ENCODE results near the gene NPAS3. TPM values are rescaled to one million over a fixed set of nuclear protein-coding genes. Genes with fewer than 3 reads are reported as not detected.

Gene NPAS3
- total and polyA plus RNA-seq, 8 donors, result 0.23 to 2.8 (median 1.4) TPM

- no peaks in the 10 kb centered on the region for H3K4me1 ChIP-seq
- intact Hi-C loops (cut with DNase I), result no loop called here
- H3K9me3 ChIP-seq, result no peaks in the 10 kb centered on the region
- no peaks in the 10 kb centered on the region for H3K27me3 ChIP-seq
- 52 to 76% methylated on average over 2 of the region's 2 CpGs for WGBS, 2 donors
- DNase-seq (no peak), FAIRE-seq (no peak), ATAC-seq (peak in 1 of 4 donors; percentile 41)
- H3K36me3 ChIP-seq, result no peaks in the 10 kb centered on the region
- TF ChIP-seq, protein P1, sequence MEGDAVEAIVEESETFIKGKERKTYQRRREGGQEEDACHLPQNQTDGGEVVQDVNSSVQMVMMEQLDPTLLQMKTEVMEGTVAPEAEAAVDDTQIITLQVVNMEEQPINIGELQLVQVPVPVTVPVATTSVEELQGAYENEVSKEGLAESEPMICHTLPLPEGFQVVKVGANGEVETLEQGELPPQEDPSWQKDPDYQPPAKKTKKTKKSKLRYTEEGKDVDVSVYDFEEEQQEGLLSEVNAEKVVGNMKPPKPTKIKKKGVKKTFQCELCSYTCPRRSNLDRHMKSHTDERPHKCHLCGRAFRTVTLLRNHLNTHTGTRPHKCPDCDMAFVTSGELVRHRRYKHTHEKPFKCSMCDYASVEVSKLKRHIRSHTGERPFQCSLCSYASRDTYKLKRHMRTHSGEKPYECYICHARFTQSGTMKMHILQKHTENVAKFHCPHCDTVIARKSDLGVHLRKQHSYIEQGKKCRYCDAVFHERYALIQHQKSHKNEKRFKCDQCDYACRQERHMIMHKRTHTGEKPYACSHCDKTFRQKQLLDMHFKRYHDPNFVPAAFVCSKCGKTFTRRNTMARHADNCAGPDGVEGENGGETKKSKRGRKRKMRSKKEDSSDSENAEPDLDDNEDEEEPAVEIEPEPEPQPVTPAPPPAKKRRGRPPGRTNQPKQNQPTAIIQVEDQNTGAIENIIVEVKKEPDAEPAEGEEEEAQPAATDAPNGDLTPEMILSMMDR (IDR thresholded peaks at IDR 0.05), result no peak
- no peak overlapping the region for H3K4me3 ChIP-seq
- H3K27ac ChIP-seq, result no peak overlapping the region
Observed at GRCh38 chr14:33486332-33486890, 547.7 kb downstream of the NPAS3 start.

GRCh38 chr14:33488582-33488981, 549.9 kb downstream of the NPAS3 start:
- TF ChIP-seq, protein P1 (IDR thresholded peaks at IDR 0.05), result no peak
- Histone ChIP-seq H3K36me3 (no peaks in the 10 kb centered on the region), H3K4me1 (no peaks in the 10 kb centered on the region), H3K27me3 (no peaks in the 10 kb centered on the region), H3K27ac (no peak overlapping the region), H3K9me3 (no peaks in the 10 kb centered on the region), H3K4me3 (no peak overlapping the region)
- ATAC-seq (no peak), FAIRE-seq (no peak), DNase-seq (no peak)
- intact Hi-C loops (cut with DNase I), result no loop called here
- 74 to 85% methylated on average over 5 of the region's 5 CpGs for WGBS, 2 donors

GRCh38 chr14:33490555-33490954, 551.9 kb downstream of the NPAS3 start:
- ATAC-seq, result peak in 2 of 4 donors; percentile 18 to 34
- no peak for FAIRE-seq
- Histone ChIP-seq H3K4me1 (no peaks in the 10 kb centered on the region), H3K27ac (no peak overlapping the region), H3K4me3 (no peak overlapping the region), H3K9me3 (no peaks in the 10 kb centered on the region), H3K36me3 (no peaks in the 10 kb centered on the region), H3K27me3 (no peaks in the 10 kb centered on the region)
- DNase-seq, result no peak
- TF ChIP-seq, protein P1 (IDR thresholded peaks at IDR 0.05), result no peak
- 61 to 66% methylated on average over 4 of the region's 4 CpGs for WGBS, 2 donors
- intact Hi-C loops (cut with DNase I), result no loop called here

GRCh38 chr14:33491112-33491511, 552.4 kb downstream of the NPAS3 start:
- Histone ChIP-seq H3K36me3 (no peaks in the 10 kb centered on the region), H3K4me3 (no peak overlapping the region), H3K9me3 (no peaks in the 10 kb centered on the region), H3K27me3 (no peaks in the 10 kb centered on the region), H3K4me1 (no peaks in the 10 kb centered on the region), H3K27ac (no peak overlapping the region)
- 88 to 93% methylated on average over 4 of the region's 4 CpGs for WGBS, 2 donors
- DNase-seq (no peak), FAIRE-seq (no peak), ATAC-seq (no peak)
- TF ChIP-seq, protein P1 (IDR thresholded peaks at IDR 0.05), result no peak
- intact Hi-C loops (cut with DNase I), result no loop called here

DNA sequence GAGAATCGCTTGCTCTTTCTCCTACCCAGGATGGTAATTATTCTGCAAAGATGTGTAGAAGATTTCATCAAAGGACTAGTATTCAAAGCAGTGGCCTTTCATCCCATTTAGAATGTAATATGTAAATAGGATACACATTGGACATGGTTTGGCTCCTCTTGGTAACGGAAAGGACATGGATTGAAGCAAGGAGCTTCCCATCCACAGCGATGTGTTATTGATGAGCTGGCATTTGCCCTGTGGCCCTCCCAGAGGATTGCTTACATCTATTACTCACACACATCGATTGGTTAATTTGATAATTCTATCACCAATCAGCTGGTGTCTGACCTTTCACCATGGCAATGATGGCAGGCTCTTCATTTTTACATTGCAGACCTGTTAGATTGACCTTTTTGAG, 553.8 kb downstream of the NPAS3 start:
- H3K9me3 ChIP-seq, result no peaks in the 10 kb centered on the region
- no peaks in the 10 kb centered on the region for H3K36me3 ChIP-seq
- TF ChIP-seq, protein P1 (IDR thresholded peaks at IDR 0.05), result no peak
- no peaks in the 10 kb centered on the region for H3K4me1 ChIP-seq
- FAIRE-seq, result no peak
- 79 to 88% methylated on average over 4 of the region's 4 CpGs for WGBS, 2 donors
- ATAC-seq, result no peak
- DNase-seq, result no peak
- H3K27ac ChIP-seq, result no peak overlapping the region
- intact Hi-C loops (cut with DNase I), result no loop called here
- no peaks in the 10 kb centered on the region for H3K27me3 ChIP-seq
- no peak overlapping the region for H3K4me3 ChIP-seq

All from pancreas (tissue), 10 donors.